DMS 273 (cell line): ENCODE measurements around the gene KMT2D.

Experiments used
- DNase-seq: peaks from one replicate; lab custom pipeline; 2025; ENCODE audit not compliant: unreplicated experiment; lab: John Stamatoyannopoulos, UW

The KMT2D gene

GRCh38 chr12:49052451-49053208 is 8.0 kb downstream of the KMT2D start:
- no peak for DNase-seq

GRCh38 chr12:49051777-49052438 is 8.7 kb downstream of the KMT2D start:
- no peak for DNase-seq

DNA sequence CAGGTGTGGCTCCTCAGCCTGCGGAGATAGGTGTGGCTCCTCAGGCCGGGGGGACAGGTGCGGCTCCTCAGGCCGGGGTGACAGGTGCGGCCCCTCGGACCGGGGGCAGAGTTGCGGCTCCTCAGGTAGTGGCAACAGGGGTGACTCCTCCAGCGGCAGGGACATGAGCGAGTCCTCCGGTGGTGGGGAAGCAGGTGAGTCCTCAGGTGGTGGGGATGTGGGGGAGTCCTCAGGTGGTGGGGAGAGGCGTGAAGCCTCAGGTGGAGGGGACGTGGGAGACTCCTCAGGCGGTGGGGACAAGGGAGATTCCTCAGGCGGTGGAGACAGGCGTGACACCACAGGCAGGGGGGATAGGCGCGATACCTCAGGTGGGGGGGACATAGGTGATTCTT is 9.2 kb downstream of the KMT2D start:
- no peak for DNase-seq

GRCh38 chr12:49050507-49051372 is 9.9 kb downstream of the KMT2D start:
- DNase-seq, result no peak

GRCh38 chr12:49049566-49050224 is 10.9 kb downstream of the KMT2D start:
- no peak for DNase-seq

DNA sequence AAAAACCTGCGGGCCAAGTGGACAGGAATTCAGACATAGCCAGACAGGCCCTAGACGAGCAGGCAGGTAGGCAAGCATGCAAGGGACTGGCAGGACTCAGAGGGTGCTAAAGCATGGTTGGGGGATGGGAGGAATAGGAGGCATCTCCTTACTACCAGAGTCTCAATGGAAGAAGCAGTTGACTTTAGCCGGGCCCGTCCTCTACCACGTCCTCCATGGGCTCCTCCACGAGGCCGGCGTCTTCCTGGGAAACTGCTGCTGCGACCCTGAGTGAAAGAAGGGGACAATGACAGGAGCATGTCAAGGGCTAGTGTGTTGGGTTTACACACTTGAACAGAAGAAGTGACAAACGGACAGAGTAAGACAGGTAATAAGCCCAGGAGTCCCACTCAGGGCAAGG is 11.6 kb downstream of the KMT2D start:
- DNase-seq, result no peak

GRCh38 chr12:49046129-49046895 is 14.3 kb downstream of the KMT2D start:
- no peak for DNase-seq

- DNase-seq, result no peak
Observed at GRCh38 chr12:49044660-49045059, 15.9 kb downstream of the KMT2D start.

DNA sequence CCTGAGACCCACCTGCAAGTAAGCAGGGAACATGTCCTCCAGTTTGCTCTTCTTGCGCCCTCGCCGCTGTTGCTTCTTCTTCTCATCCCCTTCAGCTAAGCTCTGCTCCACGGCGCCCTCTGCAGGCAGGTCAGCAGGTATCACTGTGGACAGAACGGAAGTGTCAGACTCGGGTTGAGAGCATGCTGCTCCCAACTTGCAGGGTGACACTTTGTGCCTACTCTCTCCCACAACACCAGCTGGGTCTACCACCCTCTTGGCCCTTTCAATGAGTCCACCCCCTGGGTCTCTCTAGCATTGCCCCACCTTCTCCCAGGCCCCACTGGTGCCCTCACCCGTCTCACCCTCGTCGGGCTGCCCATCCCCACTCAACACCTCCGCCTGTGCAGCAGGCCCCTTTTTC is 16.7 kb downstream of the KMT2D start:
- DNase-seq, result peak; percentile 66

DNA sequence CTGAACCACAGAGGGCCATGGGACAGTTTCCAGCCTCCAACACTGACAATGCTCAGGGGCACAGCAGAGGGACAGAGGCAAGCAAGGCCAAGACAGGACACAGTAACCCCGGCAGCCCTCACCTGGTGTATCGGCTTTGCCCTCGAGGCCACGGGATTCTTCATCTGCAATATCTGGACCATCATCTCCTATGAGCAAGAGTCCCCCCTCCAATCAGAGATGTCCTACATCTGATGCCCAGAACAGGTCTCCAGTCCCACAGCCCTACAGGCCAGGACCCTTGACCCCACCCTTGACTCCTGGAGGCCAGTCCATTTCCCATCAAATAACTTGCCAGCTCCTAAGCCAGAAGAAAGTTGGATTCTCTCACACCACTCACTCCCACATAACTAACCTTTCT is 17.4 kb downstream of the KMT2D start:
- DNase-seq, result no peak

DNA sequence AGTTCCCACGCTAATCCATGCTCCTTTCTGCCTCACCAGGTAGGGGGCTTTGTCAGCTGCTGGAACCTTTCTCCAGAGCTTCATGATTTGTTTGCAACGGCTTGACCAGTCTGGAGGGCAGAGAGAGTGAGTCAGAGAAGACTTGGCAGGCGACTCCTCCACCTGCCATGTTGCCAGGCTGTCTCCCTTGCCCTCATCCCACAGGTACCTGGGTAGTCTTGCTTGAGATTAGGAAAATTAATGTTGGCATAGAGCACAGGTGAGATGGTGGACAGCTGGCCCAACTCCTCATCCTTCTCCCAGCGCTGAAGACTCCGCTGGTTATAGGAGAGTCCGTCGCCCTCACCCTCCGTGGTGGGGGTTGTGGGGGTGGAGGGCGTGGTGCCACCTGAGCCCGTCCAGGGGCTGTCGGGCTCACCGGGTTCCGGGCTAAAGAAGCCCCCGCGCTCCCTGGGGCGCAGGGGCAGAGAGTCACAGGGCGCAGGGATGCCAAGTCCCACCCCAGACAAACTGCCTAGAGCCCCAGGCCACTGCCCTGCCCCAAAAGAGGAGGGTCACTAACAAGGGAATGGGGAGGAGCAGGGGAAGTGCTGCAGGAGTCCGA is 18.6 kb downstream of the KMT2D start:
- DNase-seq, result no peak

DNA sequence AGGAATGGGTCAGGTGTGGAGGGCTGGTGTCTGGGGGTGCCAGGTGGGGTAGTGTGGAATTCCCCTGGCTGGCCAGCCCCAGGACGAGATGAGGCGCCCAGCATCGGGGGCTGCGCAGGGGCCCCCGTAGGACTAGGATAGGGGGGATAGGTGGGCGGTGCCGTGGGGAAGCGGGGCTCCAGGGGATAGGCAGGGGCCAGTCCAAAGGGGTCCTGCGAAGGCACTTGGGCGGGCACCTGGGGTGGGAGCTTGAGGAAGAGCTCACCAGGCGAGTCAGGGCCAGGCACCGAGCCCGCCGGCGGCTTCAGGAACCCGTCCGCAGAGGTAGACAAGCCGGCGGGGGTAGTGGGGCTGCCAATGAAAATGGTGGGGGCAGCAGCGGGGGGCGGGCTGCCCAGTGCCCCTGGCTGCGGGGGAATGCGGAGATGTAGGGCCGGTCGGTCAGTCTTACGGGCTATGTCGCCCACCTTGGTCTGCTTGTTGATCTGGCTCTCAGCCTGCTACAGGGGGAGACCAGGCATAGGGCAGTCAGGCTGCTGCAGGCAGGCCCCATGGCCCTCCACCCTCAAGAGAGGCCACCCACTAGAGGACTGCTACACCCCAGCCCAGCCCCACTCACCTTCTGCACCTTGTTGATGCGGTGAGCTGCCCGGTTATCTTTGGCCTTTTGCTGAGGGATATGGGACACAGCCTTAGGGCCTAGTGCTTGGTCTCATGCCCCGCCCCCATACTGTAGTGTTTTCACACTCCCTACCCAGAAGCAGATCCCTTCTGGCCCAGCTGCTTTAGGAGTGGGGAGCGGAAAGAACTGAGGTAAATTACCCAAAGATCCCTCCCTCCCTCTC is 19.3 kb downstream of the KMT2D start:
- no peak for DNase-seq

- no peak for DNase-seq
Observed at GRCh38 chr12:49040364-49040855, 20.2 kb downstream of the KMT2D start.

DNA sequence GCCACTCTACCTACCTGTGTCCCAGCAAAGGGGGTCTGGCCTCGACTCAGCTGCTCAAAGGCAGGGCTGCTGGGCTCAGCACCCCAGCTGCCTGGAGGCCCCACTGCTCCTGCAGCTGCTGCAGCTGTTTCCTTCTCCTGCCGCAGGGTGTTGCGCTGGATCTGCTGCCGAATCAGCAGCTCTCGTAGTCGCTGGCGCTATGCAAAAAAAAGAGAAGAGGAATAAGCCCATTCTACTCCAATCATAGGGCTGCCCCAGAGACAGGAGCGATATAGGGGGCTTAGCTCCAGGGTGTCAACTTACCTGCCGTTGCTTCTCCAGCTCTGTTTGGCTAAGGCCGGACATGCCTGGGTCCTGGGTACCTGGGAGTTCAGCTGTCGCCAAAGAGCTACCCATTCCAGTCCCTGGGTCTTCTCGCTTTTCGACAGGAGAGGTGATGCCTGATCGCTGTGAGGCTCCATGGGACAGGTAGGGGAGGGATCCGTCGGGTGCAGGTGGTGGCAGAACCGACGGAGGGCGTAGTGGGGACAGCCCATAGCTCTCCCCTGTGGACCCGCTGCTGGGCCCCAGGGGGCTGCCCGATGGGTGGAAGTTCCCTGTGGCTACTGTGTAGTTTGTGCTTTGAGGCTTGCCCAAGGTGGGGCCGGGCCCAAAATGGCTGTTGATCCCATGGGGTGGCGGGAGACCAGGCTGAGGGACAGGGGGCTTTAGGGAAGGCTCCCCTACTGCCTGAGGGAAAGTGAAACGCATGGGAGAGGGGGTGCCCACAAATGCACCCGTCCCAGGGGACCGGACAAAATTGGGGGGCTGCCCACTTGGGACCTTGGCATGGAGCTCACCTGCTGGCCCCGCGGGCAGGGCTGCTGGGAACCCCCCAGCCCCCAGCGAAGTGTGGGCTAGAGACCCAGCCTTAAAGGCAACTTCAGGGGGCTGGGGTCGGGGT is 20.9 kb downstream of the KMT2D start:
- DNase-seq, result no peak

- DNase-seq, result no peak
Observed at GRCh38 chr12:49038291-49038955, 22.2 kb downstream of the KMT2D start.

DNA sequence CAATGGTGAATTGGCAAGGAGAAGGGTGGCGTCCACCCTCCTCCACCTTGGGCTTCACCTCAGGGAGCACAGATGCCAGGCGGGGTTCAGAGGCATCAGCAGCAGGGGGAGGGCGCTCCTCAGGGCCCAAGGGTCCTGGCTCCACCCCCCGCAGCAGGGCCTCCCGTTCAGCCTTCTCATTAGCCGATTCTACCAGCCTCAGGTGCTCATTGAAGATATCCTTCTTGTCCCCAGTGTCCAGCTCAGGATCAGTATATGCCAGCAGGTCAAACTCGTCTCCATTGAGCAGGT is 22.7 kb downstream of the KMT2D start:
- DNase-seq, result no peak

DNA sequence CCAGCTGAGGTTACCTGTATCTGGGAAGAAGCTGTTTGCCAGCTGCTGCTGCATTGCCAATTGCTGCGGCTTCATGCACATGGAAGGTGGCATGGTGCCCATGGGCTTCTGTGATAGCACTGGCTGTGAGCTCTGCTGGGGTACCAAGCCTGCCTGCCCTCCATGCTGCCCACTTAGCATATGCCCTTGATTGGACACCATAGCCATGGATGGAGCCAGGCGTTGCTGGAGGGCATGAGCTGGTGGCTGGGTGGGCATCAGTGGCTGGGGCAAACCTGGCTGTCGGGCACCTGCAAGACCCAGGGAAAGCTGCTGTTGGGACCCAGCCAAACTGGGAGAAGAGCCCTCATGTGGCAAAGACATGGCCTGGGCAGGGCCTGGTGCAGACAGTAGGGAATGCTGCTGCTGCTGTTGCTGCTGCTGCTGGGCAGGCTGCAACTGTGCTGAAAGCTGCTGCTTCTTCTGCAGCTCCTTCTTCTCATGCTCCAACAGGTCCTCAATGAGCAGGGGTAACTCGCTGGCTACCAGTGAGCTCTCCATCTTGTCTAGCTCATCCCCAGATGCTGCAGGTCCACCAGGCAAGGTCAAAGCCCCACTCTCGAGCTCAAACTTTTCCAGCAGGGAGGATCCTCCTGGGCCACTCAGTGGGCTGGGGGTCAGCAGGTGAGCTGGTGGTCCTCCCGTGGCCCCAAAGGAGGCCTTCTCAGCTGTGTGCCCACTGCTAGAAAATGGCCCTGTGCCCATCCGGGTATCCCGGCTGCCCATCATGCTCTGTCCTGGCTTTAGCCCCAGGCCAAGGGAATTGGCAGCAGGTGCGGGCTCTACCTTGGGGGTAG is 23.3 kb downstream of the KMT2D start:
- DNase-seq, result no peak
